K562 (cell line): Measurements from ENCODE around the gene AGPAT3. TPM values are rescaled to one million over a fixed set of nuclear protein-coding genes. Genes with fewer than 3 reads are reported as not detected.

Experiments used
- ATF1 ChIP-seq, 2 experiments: fragments of 450-650 bp in 1 of 2; IDR thresholded peaks; 2 replicates each; pipeline ENCODE4 v1.6.1; 2016; ENCODE audit warnings: missing compliant biosample characterization in 1 of 2, missing genetic modification characterization in 1 of 2
- CREBBP ChIP-seq: IDR thresholded peaks from one replicate; pipeline ENCODE4 v1.6.1; 2012; ENCODE audit warnings: low read depth, mild to moderate bottlenecking, control low read depth, inconsistent platforms, low read length
- HDGF ChIP-seq: fragments of 450-650 bp; IDR thresholded peaks from 2 replicates; pipeline ENCODE4 v1.6.1; 2016
- HNRNPLL ChIP-seq: fragments of 200-400 bp; formaldehyde crosslinking; IDR thresholded peaks from 2 replicates; pipeline ENCODE4 v1.6.1; 2017; ENCODE audit warnings: low read length, low read depth, mild to moderate bottlenecking; ENCODE audit not compliant: poor library complexity, severe bottlenecking
- PCBP1 ChIP-seq: fragments of 200-400 bp; formaldehyde crosslinking; IDR thresholded peaks from 2 replicates; pipeline ENCODE4 v1.6.1; 2018; ENCODE audit warnings: mild to moderate bottlenecking, low read depth, low read length; ENCODE audit not compliant: poor library complexity, severe bottlenecking
- POU5F1 ChIP-seq: fragments of 150-350 bp; IDR thresholded peaks from 2 replicates; pipeline ENCODE4 v1.6.1; 2014; ENCODE audit warnings: borderline replicate concordance, low read length, low read depth, mild to moderate bottlenecking; ENCODE audit not compliant: partially characterized antibody
- TGIF2 ChIP-seq: sonication (generic); formaldehyde crosslinking; IDR thresholded peaks from 2 replicates; pipeline ENCODE4 v1.8.1; 2022; ENCODE audit warnings: mild to moderate bottlenecking, missing genetic modification reagents, moderate library complexity
- ZBTB33 ChIP-seq: sonication (generic); formaldehyde crosslinking; IDR thresholded peaks from 2 replicates; pipeline ENCODE4 v1.8.1; 2023; ENCODE audit warnings: mild to moderate bottlenecking, missing genetic modification reagents
- ZFP36 ChIP-seq: fragments of 150-350 bp; IDR thresholded peaks from 2 replicates; pipeline ENCODE4 v1.6.1; 2018; ENCODE audit warnings: low read length, low read depth; ENCODE audit not compliant: partially characterized antibody
- polyA plus RNA-seq, 8 experiments: library from polyadenylated mRNA; depleted of rRNA in 4 of 8; stranded (reverse) in 5 of 8; unstranded in 3 of 8; fragments of >200 nt; fragmentation: Nextera tagmentation in 2 of 8; fragmentation: Illumina TruSeq in 1 of 8; extraction: Ambion mirVana in 2 of 8; extraction: Trizol in 1 of 8; gene quantifications; 2 replicates each; pipeline versions ENCODE4 v1.2.1 to v1.2.3, GENCODE V29; 2011 to 2014; ENCODE audit warnings: inconsistent platforms in 1 of 8, missing spikeins in 1 of 8
- total RNA-seq, 7 experiments: library from RNA; depleted of rRNA in 6 of 7; stranded (reverse); fragments of >200 nt in 6 of 7; fragmentation: Illumina TruSeq in 2 of 7; extraction: Trizol in 2 of 7; gene quantifications; 2 replicates each; pipeline versions ENCODE4 v1.2.1 to v1.2.3, GENCODE V29; 2011 to 2021; ENCODE audit warnings: low replicate concordance in 1 of 7
- TF ChIP-seq, protein P1 (sequence below), 2 experiments: fragments of 450-650 bp; formaldehyde crosslinking in 1 of 2; IDR thresholded peaks; 2 replicates each; pipeline versions ENCODE4 v1.4.0 to v1.6.1; 2014 to 2020; ENCODE audit warnings: mild to moderate bottlenecking in 2 of 2, borderline replicate concordance in 1 of 2, low read depth in 1 of 2
- TF ChIP-seq, protein P2 (sequence below), 2 experiments: fragments of 450-650 bp; conservative IDR thresholded peaks; 2 replicates each; pipeline ENCODE4 v1.6.1; 2017; ENCODE audit warnings: mild to moderate bottlenecking in 2 of 2, moderate library complexity in 2 of 2

Gene AGPAT3
- total and polyA plus RNA-seq, 9 of the 15 experiments (the other 6 are each of a cell fraction or from before 2014, with no cell fraction given): 1.5 to 88.4 (median 35.7) TPM

GRCh38 chr21:43864313-43864961 is 586 bp upstream of the AGPAT3 start (continued):
- TF ChIP-seq, protein P1, sequence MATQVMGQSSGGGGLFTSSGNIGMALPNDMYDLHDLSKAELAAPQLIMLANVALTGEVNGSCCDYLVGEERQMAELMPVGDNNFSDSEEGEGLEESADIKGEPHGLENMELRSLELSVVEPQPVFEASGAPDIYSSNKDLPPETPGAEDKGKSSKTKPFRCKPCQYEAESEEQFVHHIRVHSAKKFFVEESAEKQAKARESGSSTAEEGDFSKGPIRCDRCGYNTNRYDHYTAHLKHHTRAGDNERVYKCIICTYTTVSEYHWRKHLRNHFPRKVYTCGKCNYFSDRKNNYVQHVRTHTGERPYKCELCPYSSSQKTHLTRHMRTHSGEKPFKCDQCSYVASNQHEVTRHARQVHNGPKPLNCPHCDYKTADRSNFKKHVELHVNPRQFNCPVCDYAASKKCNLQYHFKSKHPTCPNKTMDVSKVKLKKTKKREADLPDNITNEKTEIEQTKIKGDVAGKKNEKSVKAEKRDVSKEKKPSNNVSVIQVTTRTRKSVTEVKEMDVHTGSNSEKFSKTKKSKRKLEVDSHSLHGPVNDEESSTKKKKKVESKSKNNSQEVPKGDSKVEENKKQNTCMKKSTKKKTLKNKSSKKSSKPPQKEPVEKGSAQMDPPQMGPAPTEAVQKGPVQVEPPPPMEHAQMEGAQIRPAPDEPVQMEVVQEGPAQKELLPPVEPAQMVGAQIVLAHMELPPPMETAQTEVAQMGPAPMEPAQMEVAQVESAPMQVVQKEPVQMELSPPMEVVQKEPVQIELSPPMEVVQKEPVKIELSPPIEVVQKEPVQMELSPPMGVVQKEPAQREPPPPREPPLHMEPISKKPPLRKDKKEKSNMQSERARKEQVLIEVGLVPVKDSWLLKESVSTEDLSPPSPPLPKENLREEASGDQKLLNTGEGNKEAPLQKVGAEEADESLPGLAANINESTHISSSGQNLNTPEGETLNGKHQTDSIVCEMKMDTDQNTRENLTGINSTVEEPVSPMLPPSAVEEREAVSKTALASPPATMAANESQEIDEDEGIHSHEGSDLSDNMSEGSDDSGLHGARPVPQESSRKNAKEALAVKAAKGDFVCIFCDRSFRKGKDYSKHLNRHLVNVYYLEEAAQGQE (IDR thresholded peaks at IDR 0.05; ENCODE audit: borderline replicate concordance): peak; percentile 12; the same call in 1 of the 2 replicates
- TF ChIP-seq, protein P1 (CRISPR knock-in tag; IDR thresholded peaks at IDR 0.05; ENCODE audit: low read depth): peak; percentile 54; the same call in 1 of the 2 replicates
- no peak for TF ChIP-seq ZBTB33 (CRISPR knock-in tag)
- TF ChIP-seq HDGF: no peak
- TF ChIP-seq CREBBP: no peak
- peak; percentile 71 for TF ChIP-seq PCBP1
- TF ChIP-seq HNRNPLL: no peak
- no peak for TF ChIP-seq ATF1 (CRISPR knock-in tag; IDR thresholded peaks at IDR 0.05)
- peak; percentile 39 for TF ChIP-seq ATF1 (tag; IDR thresholded peaks at IDR 0.05)
- TF ChIP-seq TGIF2 (CRISPR knock-in tag): no peak
- no peak for TF ChIP-seq POU5F1
- TF ChIP-seq, protein P2, sequence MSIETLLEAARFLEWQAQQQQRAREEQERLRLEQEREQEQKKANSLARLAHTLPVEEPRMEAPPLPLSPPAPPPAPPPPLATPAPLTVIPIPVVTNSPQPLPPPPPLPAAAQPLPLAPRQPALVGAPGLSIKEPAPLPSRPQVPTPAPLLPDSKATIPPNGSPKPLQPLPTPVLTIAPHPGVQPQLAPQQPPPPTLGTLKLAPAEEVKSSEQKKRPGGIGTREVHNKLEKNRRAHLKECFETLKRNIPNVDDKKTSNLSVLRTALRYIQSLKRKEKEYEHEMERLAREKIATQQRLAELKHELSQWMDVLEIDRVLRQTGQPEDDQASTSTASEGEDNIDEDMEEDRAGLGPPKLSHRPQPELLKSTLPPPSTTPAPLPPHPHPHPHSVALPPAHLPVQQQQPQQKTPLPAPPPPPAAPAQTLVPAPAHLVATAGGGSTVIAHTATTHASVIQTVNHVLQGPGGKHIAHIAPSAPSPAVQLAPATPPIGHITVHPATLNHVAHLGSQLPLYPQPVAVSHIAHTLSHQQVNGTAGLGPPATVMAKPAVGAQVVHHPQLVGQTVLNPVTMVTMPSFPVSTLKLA (conservative IDR thresholded peaks at IDR 0.05): peak; percentile 50 to 66; a peak in 3 of 4 replicates
- no peak for TF ChIP-seq ZFP36
